Sigmoid colon (tissue), 7 donors: ENCODE measurements around the gene CRYGS. TPM values are rescaled to one million over a fixed set of nuclear protein-coding genes. Genes with fewer than 3 reads are reported as not detected.

Source experiments
- DNase-seq: peaks from one replicate; pipeline ENCODE4 v3.0.0-alpha.2; 2019
- H3K27ac ChIP-seq, 4 donors: fragments of 200-600 bp; sonication (generic); one replicate each; pipeline ENCODE4 v1.5.1; 2016 to 2019; ENCODE audit warnings: mild to moderate bottlenecking in 1 of 4
- H3K27me3 ChIP-seq, 3 donors: fragments of 200-600 bp; sonication (generic); one replicate each; pipeline ENCODE4 v1.5.1; 2019; ENCODE audit warnings: mild to moderate bottlenecking in 1 of 3
- H3K36me3 ChIP-seq, 4 donors: fragments of 200-600 bp; sonication (generic); one replicate each; pipeline ENCODE4 v1.5.1; 2016 to 2019
- H3K4me1 ChIP-seq, 4 donors: fragments of 200-600 bp; sonication (generic); one replicate each; pipeline ENCODE4 v1.5.1; 2017 to 2019
- H3K4me3 ChIP-seq, 4 donors: fragments of 200-600 bp; sonication (generic); one replicate each; pipeline ENCODE4 v1.5.1; 2017 to 2019; ENCODE audit warnings: mild to moderate bottlenecking in 2 of 4, moderate library complexity in 1 of 4
- H3K9me3 ChIP-seq, 4 donors: fragments of 200-600 bp in 3 of 4; sonication (generic) in 3 of 4; one replicate each; pipeline versions ENCODE4 v1.5.1 to v1.6.1; 2013 to 2019
- CTCF ChIP-seq, 4 experiments: fragments of 450-650 bp in 3 of 4; fragments of 200-600 bp in 1 of 4; IDR thresholded peaks; one replicate each; pipeline ENCODE4 v1.5.1; 2016 to 2019; ENCODE audit warnings: antibody characterized with exemption in 4 of 4, mild to moderate bottlenecking in 3 of 4, moderate library complexity in 2 of 4
- EP300 ChIP-seq, 4 donors: sonication (generic); formaldehyde crosslinking; IDR thresholded peaks; one replicate each; pipeline ENCODE4 v1.6.1; 2017; ENCODE audit warnings: antibody characterized with exemption in 4 of 4
- POLR2A ChIP-seq, 2 donors: fragments of 450-650 bp; IDR thresholded peaks; one replicate each; pipeline ENCODE4 v1.6.1; 2016; ENCODE audit warnings: antibody characterized with exemption in 2 of 2, mild to moderate bottlenecking in 2 of 2, moderate library complexity in 2 of 2
- POLR2AphosphoS5 ChIP-seq, 4 donors: sonication (generic); formaldehyde crosslinking; IDR thresholded peaks; one replicate each; pipeline ENCODE4 v1.6.1; 2017; ENCODE audit warnings: antibody characterized with exemption in 4 of 4
- WGBS, 2 donors: extraction: QIAGEN DNeasy Blood & Tissue Kit; methylation state at CpG; one replicate each; pipeline ENCODE4 v1.1.7; 2013; 5-methylcytosine and 5-hydroxymethylcytosine counted together
- intact Hi-C: fragments of 100-400 bp; cut with DNase I; formaldehyde crosslinking; loops from one replicate; pipeline ENCODE4 v1.15.1; 2023
- polyA plus RNA-seq, 3 donors: library from polyadenylated mRNA; stranded (reverse); fragments of 200-250 nt; gene quantifications; one replicate each; pipeline ENCODE4 v1.2.3, GENCODE V29; 2013
- total RNA-seq, 4 donors: library from RNA; depleted of rRNA; stranded (reverse); fragments of >200 nt; gene quantifications; one replicate each; pipeline ENCODE4 v1.1.0, GENCODE V29; 2016
- donor health status: healthy with polysubstance abuse.
- donor health status: Bipolar disorder and iron deficiency.
- donor health status: healthy.

The CRYGS gene
- total RNA-seq (1 to 10 TPM; 1.5 to 5.0 (median 3.3) TPM), polyA plus RNA-seq (1 to 10 TPM in 1 of 3 donors, not detected in 2; 2.7 TPM)

GRCh38 chr3:186544281-186544680 lies at the start of gene CRYGS:
TSS of gene CRYGS (minus strand) at chr3:186544380. CDS start at chr3:186544326, 54 bp downstream.
- WGBS, 2 donors: 89 to 90% methylated on average over 2 of the region's 2 CpGs
- peaks cover 0 to 7% (median 4%) of the 10 kb centered on the region in 4 donors for H3K4me1 ChIP-seq
- peaks cover 0 to 46% (median 2%) of the 10 kb centered on the region in 4 donors for H3K36me3 ChIP-seq
- intact Hi-C loops: loop anchor here (5.0 kb wide), 1 partner anchor 562 kb away; no protein-coding TSS in a partner anchor
- no peak within 1 kb of the TSS for H3K4me3 ChIP-seq
- no peak within 1 kb of the TSS for H3K27ac ChIP-seq
- no peaks in the 10 kb centered on the region for H3K9me3 ChIP-seq
- no peaks in the 10 kb centered on the region for H3K27me3 ChIP-seq
- DNase-seq: no peak
- TF ChIP-seq POLR2A (IDR thresholded peaks at IDR 0.05) (no peak), POLR2AphosphoS5 (IDR thresholded peaks at IDR 0.05) (no peak), EP300 (IDR thresholded peaks at IDR 0.05) (no peak), CTCF (IDR thresholded peaks at IDR 0.05) (no peak)

GRCh38 chr3:186593862-186594261 lies 49.7 kb upstream of the CRYGS start:
- H3K27me3 ChIP-seq: peaks cover 0 to 4% (median 0%) of the 10 kb centered on the region in 3 donors
- no peaks in the 10 kb centered on the region for H3K9me3 ChIP-seq
- H3K4me3 ChIP-seq: no peak overlapping the region
- 45 to 85% methylated on average over 3 of the region's 3 CpGs for WGBS, 2 donors
- intact Hi-C loops: no loop called here
- no peaks in the 10 kb centered on the region for H3K4me1 ChIP-seq
- H3K36me3 ChIP-seq: no peaks in the 10 kb centered on the region
- TF ChIP-seq POLR2A (IDR thresholded peaks at IDR 0.05) (no peak), POLR2AphosphoS5 (IDR thresholded peaks at IDR 0.05) (no peak), EP300 (IDR thresholded peaks at IDR 0.05) (no peak), CTCF (IDR thresholded peaks at IDR 0.05) (no peak)
- H3K27ac ChIP-seq: no peak overlapping the region
- DNase-seq: no peak

- no peaks in the 10 kb centered on the region for H3K9me3 ChIP-seq
- intact Hi-C loops: no loop called here
- DNase-seq: no peak
- H3K27me3 ChIP-seq: peaks cover 0 to 4% (median 0%) of the 10 kb centered on the region in 3 donors
- no peak overlapping the region for H3K27ac ChIP-seq
- no peaks in the 10 kb centered on the region for H3K36me3 ChIP-seq
- WGBS, 2 donors: 92 to 93% methylated on average over 4 of the region's 4 CpGs
- H3K4me1 ChIP-seq: no peaks in the 10 kb centered on the region
- no peak for TF ChIP-seq EP300 (IDR thresholded peaks at IDR 0.05)
- no peak for TF ChIP-seq POLR2AphosphoS5 (IDR thresholded peaks at IDR 0.05)
- TF ChIP-seq CTCF (IDR thresholded peaks at IDR 0.05): no peak
- no peak for TF ChIP-seq POLR2A (IDR thresholded peaks at IDR 0.05)
- no peak overlapping the region for H3K4me3 ChIP-seq
These were observed 48.5 kb upstream of the CRYGS start for GRCh38 chr3:186592682-186593081.

- Histone ChIP-seq H3K4me1 (no peaks in the 10 kb centered on the region), H3K4me3 (no peak overlapping the region), H3K27ac (no peak overlapping the region), H3K9me3 (no peaks in the 10 kb centered on the region), H3K27me3 (peaks cover 0 to 4% (median 0%) of the 10 kb centered on the region in 3 donors), H3K36me3 (peaks cover 0 to 6% (median 2%) of the 10 kb centered on the region in 4 donors)
- no peak for DNase-seq
- intact Hi-C loops: no loop called here
- TF ChIP-seq POLR2A (IDR thresholded peaks at IDR 0.05) (no peak), EP300 (IDR thresholded peaks at IDR 0.05) (no peak), POLR2AphosphoS5 (IDR thresholded peaks at IDR 0.05) (no peak), CTCF (IDR thresholded peaks at IDR 0.05) (no peak)
- WGBS, 2 donors: 69 to 84% methylated on average over 7 of the region's 7 CpGs
These were observed 46.6 kb upstream of the CRYGS start for GRCh38 chr3:186590580-186591295.
